ENCODE data around the gene NENF.
"Not testable (repeated sequence)": the region's sequence is repeated elsewhere in the genome, so short reads cannot be mapped to it uniquely, and the experiment has no call there.

Gene NENF

DNA sequence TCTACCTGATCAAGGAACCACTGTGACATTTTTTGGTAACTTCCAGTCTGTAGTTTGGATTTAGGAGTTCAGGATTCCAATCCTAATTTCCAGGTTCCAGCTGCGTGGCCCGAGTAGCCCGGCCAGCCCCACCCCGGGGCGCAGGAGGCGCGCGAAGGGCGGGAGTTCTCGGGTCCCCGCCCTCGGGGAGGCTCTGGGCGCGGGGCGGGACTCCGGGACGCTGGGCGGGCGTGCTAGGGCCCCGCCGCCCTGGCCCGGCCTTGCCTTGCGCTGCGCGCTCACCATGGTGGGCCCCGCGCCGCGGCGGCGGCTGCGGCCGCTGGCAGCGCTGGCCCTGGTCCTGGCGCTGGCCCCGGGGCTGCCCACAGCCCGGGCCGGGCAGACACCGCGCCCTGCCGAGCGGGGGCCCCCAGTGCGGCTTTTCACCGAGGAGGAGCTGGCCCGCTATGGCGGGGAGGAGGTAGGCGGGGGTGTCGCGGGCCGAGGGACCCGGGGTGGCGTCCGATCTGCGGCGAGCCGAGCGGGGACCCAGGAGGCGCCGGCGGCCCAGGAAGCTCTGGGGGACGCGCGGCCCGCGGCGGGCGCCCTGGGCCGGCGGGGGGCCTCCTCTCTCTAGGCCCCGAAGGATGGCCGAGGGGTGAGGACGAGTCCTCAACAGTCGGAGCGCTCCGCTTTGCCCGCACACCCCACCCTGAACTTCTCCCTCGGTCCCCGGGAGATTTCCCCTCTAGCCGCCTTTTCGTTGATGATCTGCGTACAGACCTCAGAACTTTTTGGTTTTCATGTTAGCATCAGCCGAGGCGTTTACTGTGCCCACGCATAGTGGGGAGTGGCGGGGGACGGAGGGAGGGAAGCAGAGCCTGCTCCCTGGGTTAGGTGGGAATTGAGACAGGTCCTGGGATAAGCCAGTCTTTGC is at the start of gene NENF:
Gene NENF, plus strand, starts transcription at position 260 of the 916 bp plus-strand sequence. Its CDS starts 24 bp downstream, at position 284.
- peak; percentile 82 for DNase-seq (ENCODE audit: low read depth)

- no peak for DNase-seq (ENCODE audit: low read depth)
Observed at GRCh38 chr1:212386029-212386428, 46.7 kb upstream of the NENF start.

GRCh38 chr1:212388985-212389716 is 43.6 kb upstream of the NENF start:
- no peak for DNase-seq (ENCODE audit: low read depth)

GRCh38 chr1:212395678-212396437 is 36.9 kb upstream of the NENF start:
- not testable (repeated sequence) for DNase-seq (ENCODE audit: low read depth)

- DNase-seq (ENCODE audit: low read depth): no peak
Observed at GRCh38 chr1:212396638-212397037, 36.1 kb upstream of the NENF start.

DNA sequence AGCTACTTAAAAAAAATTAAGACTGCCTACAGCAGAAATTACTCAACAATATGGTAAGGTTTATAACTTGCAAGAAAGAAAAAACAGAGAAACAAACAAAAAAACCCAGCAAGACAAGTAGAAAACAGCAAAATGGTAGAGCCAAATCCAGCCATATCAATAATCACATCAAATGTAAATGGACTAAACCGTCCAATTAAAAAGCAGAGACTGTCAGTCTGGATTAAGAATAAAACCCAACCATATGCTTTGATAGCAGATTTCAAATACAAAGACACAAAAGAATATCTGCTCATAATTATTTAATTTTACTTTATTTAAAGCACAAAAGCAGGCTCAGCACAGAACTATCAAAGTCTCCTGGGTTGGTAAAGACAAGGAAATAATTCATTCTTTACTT is 35.5 kb upstream of the NENF start:
- DNase-seq (ENCODE audit: low read depth): no peak

DNA sequence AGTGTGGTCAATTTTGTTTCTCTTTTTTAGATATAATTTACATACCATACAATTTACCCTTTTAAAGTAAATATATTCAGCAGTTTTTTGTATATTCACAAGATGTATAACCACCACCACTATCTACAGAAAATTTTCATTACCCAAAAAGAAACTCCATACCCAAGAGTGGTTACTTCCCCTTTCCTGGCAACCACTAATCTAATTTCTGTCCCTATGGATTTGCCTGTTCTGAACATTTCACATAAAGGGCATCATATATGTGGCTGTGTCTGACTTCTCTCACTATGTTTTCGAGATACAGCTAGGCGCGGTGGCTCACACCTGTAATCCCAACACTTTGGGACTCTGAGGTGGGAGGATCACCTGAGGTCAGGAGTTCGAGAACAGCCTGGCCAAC is 31.7 kb upstream of the NENF start:
- no peak for DNase-seq (ENCODE audit: low read depth)

DNA sequence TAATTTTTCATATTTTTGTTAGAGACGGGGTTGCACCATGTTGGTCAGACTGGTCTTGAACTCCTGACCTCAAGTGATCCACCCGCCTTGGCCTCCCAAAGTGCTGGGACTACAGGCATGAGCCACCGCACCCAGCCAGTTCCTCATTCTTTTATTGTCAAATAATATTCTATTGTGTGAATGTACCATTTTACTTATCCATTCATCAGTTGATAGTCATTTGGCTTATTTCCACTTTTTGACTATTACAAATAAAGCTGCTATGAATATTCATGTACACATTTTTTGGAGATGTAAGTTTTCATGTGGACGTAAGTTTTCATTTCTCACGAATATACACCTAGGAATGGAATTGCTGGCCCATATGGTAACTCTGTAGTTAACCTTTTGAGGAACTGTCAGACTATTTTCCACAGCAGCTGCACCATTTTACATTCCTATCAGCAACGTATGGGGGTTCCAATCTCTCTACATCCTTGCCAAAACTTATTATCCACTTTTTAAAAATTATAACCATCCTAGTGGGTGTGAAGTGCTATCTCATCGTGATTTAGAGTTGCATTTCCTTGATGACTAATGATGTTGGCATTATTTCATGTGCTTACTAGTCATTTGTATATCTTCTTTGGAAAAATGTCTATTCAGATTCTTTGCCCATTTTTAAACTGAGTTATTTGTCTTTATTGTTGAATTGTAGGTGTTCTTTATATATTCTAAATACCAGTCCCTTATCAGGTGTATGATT is 30.7 kb upstream of the NENF start:
- no peak for DNase-seq (ENCODE audit: low read depth)

GRCh38 chr1:212402666-212403321 is 29.9 kb upstream of the NENF start:
- DNase-seq (ENCODE audit: low read depth): no peak

DNA sequence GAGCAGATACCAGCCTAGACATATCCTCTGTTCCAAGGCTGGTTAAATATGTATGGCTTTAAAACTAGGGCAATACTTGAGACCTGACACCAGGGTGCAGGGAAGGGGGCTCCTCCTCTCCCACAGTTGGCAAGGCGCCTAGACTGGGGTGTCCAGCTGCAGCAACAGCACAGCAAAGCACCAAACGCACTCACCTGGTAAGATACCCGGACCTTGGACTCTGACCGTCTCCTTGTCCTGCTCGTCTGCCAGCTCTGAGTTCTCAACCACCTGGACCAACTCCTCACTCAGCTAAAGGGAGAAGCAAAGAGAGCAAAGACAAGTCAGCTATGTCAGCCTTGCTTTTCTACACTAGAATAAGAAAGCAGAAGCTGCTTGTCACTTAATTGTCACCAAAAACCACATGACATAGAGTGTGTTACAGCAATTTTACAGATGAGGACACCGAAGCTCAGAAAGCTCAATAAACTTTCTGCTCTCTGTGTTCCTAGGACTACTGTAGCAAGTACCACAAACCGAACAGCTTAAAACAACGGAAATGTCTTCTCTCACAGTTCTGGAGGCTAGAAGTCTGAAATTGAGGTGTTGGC is 22.4 kb upstream of the NENF start:
- no peak for DNase-seq (ENCODE audit: low read depth)

GRCh38 chr1:212412374-212412773 is 20.3 kb upstream of the NENF start:
- DNase-seq (ENCODE audit: low read depth): no peak

GRCh38 chr1:212413902-212414327 is 18.8 kb upstream of the NENF start:
- no peak for DNase-seq (ENCODE audit: low read depth)

DNA sequence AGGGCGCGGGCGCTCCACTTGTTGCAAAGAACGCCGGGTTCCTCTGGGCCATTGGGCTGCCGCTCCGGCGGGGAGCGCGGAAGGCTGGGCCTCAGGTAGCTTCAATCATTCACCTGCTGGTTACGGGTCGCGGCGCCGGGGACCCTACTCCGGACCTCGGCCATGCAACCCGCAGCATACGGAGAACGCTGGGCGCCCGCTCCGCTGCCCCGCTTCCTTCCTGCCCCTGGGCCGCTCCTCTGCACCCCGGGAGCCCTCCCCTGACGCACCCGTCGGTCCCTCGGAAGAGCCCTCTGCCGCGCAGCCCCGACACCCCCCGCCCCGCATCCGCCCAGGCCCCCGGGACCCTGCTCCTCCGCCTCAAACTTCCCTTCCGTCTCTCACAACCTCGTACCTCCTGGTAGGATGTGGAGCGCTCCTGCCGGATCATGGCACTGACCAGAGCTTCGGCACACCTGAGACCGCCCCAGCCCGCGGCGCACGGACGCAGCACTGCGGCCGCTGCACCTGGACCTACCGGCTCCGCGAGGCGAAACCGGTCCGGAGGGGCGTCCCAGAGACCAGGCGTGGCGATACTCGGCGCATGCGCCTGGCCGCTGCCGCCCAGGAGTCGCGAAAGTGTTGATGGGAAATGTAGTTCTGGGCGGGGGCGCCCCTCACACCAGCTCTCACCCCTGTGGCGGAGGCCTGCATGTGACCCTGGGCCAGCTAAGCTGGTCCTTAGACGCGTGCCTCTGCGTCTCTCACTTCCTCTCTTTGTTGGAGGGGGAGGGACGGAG is 18.2 kb upstream of the NENF start, which contains the start of gene PACC1:
Gene PACC1, minus strand, starts transcription at position 559 of the 779 bp plus-strand sequence. Its CDS starts 129 bp downstream, at position 430.
- DNase-seq (ENCODE audit: low read depth): peak; percentile 89

- no peak for DNase-seq (ENCODE audit: low read depth)
Observed at GRCh38 chr1:212415107-212415841, 17.4 kb upstream of the NENF start.

DNA sequence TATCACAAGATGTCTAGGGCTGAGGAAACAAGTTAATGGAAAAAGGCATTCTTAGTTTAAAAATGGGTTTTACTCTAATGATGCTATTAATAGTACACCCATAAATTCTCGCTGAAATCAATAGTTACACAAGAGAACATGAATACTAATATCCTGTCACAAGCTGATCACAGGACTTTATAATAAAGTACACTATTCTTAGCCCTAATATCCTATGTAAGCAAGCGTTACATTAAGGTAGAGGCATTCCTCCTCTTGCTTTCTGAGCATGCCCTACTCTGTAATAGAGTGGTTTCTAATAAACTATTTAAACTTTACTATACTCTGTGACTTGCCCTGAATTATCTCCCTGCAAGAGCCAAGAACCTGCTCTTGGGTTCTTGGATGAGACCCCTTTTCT is 11.6 kb upstream of the NENF start:
- no peak for DNase-seq (ENCODE audit: low read depth)

GRCh38 chr1:212423879-212424278 is 8.8 kb upstream of the NENF start:
- no peak for DNase-seq (ENCODE audit: low read depth)

- DNase-seq (ENCODE audit: low read depth): no peak
Observed at GRCh38 chr1:212428496-212428895, 4.2 kb upstream of the NENF start.

GRCh38 chr1:212430416-212430815 is 2.3 kb upstream of the NENF start:
- DNase-seq (ENCODE audit: low read depth): no peak

GRCh38 chr1:212430955-212431394 is 1.7 kb upstream of the NENF start:
- no peak for DNase-seq (ENCODE audit: low read depth)
